D721Med (cell line): ENCODE measurements around the gene ZBTB40.

Experiments used
- DNase-seq: peaks from one replicate; pipeline ENCODE4 v3.0.0; 2011; ENCODE audit warnings: low spot score; ENCODE audit not compliant: insufficient read length
- FAIRE-seq: peaks from 2 replicates; lab custom pipeline; 2011; peaks lifted over from hg19 to GRCh38; lab: Jason Lieb, UNC
- TF ChIP-seq, protein P1 (sequence below): IDR thresholded peaks from 2 replicates; pipeline ENCODE4 v1.5.1; 2012; ENCODE audit warnings: mild to moderate bottlenecking, control low read depth; ENCODE audit not compliant: insufficient read depth; ENCODE audit errors: missing control alignments

ZBTB40 gene

DNA sequence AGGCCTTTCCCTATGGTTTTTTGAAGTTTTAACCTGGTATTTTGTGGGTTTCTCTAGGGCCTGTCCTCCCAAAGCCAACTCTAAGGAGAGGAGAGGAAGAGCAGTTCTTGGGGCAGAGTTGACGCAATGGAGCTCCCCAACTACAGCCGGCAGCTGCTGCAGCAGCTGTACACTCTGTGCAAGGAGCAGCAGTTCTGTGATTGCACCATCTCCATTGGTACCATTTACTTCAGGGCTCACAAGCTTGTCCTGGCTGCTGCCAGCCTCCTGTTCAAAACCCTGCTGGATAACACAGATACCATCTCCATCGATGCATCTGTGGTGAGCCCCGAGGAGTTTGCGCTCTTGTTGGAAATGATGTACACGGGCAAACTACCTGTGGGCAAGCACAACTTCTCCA is 38.2 kb downstream of the ZBTB40 start:
- TF ChIP-seq, protein P1, sequence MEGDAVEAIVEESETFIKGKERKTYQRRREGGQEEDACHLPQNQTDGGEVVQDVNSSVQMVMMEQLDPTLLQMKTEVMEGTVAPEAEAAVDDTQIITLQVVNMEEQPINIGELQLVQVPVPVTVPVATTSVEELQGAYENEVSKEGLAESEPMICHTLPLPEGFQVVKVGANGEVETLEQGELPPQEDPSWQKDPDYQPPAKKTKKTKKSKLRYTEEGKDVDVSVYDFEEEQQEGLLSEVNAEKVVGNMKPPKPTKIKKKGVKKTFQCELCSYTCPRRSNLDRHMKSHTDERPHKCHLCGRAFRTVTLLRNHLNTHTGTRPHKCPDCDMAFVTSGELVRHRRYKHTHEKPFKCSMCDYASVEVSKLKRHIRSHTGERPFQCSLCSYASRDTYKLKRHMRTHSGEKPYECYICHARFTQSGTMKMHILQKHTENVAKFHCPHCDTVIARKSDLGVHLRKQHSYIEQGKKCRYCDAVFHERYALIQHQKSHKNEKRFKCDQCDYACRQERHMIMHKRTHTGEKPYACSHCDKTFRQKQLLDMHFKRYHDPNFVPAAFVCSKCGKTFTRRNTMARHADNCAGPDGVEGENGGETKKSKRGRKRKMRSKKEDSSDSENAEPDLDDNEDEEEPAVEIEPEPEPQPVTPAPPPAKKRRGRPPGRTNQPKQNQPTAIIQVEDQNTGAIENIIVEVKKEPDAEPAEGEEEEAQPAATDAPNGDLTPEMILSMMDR = no peak
- FAIRE-seq = no peak
- DNase-seq = no peak

GRCh38 chr1:22490309-22490708 is 38.7 kb downstream of the ZBTB40 start:
- no peak for FAIRE-seq

GRCh38 chr1:22491995-22492715 is 40.5 kb downstream of the ZBTB40 start:
- DNase-seq (no peak), FAIRE-seq (no peak)
- TF ChIP-seq, protein P1 = no peak

More at GRCh38 chr1:22490309-22490708, 38.7 kb downstream of the ZBTB40 start:
- TF ChIP-seq, protein P1 = no peak
- DNase-seq = no peak

DNA sequence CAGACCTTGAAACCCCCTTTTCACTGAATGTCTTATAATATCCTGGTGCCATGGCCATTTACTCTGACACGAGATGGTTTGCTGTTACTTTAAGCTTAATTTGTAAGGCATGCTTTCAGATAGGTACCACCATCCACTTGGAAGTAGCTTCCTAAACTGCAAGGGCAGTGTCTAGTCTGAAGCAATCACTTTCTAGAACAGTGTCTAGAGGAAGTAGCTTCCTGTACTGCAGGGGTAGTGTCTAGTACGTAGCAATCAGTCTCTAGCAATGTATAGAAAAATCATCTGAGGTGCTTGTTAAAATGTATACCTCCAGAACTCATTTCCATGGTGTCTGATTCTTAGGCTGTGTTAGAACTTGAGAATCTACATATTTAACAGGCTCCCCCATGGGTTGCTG is 42.5 kb downstream of the ZBTB40 start:
- TF ChIP-seq, protein P1 = no peak
- DNase-seq (no peak), FAIRE-seq (no peak)

DNA sequence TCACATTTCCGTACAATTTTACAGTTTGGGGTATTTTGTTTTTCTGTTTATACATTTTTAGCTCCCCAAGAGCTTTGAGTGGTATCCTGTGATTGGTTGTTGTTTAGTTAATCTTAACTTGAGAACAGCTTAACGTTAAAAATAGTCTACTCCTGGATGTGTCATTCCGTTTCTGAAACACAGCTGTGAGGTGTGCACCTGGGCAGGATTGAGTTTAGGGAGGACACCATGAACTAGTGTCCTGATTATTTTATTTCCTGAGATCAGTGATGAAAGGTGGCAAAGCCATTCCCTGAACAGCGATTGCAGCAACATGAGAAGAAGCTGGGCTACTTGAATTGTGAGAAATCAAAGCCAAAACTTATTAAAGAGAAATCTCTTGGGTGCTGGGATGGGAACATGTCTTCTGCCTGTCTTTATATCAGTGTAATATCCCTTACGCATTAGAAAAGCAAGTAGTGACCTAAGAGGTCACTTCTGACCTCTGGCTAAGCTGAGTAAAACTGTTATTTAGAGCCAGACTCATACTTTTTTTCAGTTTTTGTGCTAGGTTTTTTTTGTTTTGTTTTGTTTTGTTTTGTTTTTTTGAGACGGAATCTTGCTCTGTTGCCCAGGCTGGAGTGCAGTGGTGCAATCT is 43.4 kb downstream of the ZBTB40 start:
- DNase-seq (no peak), FAIRE-seq (no peak)
- TF ChIP-seq, protein P1 = no peak

DNA sequence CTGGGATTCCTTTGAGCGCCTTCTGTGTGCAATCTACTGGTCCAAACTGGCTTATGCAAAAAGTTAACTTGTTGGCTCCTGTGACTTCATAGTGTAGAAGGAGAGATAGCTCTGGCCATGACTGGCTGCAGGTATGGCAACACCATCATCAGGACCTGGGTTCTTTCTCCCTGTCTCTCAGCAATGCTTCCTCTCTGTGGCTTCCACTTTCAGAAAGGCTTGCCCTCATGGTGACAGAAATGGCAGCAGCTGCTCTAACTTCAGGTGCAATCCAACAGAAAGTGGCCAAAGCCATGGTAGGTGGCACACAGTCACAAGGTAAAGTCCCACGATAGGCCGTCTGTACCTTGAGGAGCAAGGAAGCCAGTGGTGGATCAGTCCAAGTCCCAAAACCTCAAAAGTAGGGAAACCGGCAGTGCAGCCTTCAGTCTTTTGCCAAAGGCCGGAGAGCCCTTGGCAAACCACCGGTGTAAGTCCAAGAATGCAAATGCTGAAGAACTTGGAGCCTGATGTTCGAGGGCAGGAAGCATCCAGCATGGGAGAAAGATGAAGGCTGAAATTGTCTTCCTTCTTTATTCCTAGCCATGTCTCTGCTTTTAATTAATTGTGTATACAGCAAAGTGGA is 45.0 kb downstream of the ZBTB40 start:
- TF ChIP-seq, protein P1 = no peak
- DNase-seq = no peak
- FAIRE-seq = no peak
